Neural cell (in vitro differentiated cells): ENCODE measurements around the gene ENHO. TPM values are rescaled to one million over a fixed set of nuclear protein-coding genes. Genes with fewer than 3 reads are reported as not detected.

Experiments used
- H2AFZ ChIP-seq: fragments of 200-600, 300-800 bp; sonication (generic), shearing (Covaris generic); 2 replicates; pipeline ENCODE4 v1.6.0; 2014; ENCODE audit warnings: low read depth, mild to moderate bottlenecking, antibody characterized with exemption, low read length, moderate library complexity
- H3F3A ChIP-seq: fragments of 200-600 bp; shearing (Covaris generic); 2 replicates; pipeline ENCODE4 v1.6.1; 2016; ENCODE audit warnings: mild to moderate bottlenecking, moderate library complexity, mixed read lengths, antibody characterized with exemption, low read length; ENCODE audit not compliant: insufficient read depth, poor library complexity, severe bottlenecking
- H3K27ac ChIP-seq: fragments of 200-600, 300-800 bp; sonication (generic), shearing (Covaris generic); 2 replicates; pipeline ENCODE4 v1.5.1; 2014; ENCODE audit warnings: mild to moderate bottlenecking, low read length, moderate library complexity
- H3K27me3 ChIP-seq: fragments of 300-800, 200-600 bp; sonication (generic), shearing (Covaris generic); 2 replicates; pipeline ENCODE4 v1.6.0; 2014; ENCODE audit warnings: mild to moderate bottlenecking, low read depth, low read length, moderate library complexity; ENCODE audit not compliant: insufficient read depth
- H3K36me3 ChIP-seq: fragments of 300-800, 200-600 bp; sonication (generic), shearing (Covaris generic); 2 replicates; pipeline ENCODE4 v1.5.1; 2014; ENCODE audit warnings: mild to moderate bottlenecking, antibody characterized with exemption, low read length, moderate library complexity; ENCODE audit not compliant: insufficient read depth
- H3K4me2 ChIP-seq: fragments of 300-800, 200-600 bp; sonication (generic), shearing (Covaris generic); 2 replicates; pipeline ENCODE4 v1.6.0; 2014; ENCODE audit warnings: mild to moderate bottlenecking, low read length
- H3K4me3 ChIP-seq: fragments of 300-800, 200-600 bp; sonication (generic), shearing (Covaris generic); 2 replicates; pipeline ENCODE4 v1.5.1; 2014; ENCODE audit warnings: mild to moderate bottlenecking, low read length, moderate library complexity
- H3K79me2 ChIP-seq: fragments of 200-600 bp; shearing (Covaris generic); replicated peaks from 2 replicates; pipeline ENCODE4 v1.6.0; 2014; ENCODE audit warnings: mild to moderate bottlenecking, low read length, moderate library complexity; ENCODE audit not compliant: insufficient read depth
- H3K9ac ChIP-seq: fragments of 300-800, 200-600 bp; sonication (generic), shearing (Covaris generic); 2 replicates; pipeline ENCODE4 v1.6.1; 2016; ENCODE audit warnings: mild to moderate bottlenecking, low read length, mixed read lengths
- H3K9me2 ChIP-seq: fragments of 200-600 bp; shearing (Covaris generic); 2 replicates; pipeline ENCODE4 v1.6.1; 2016; ENCODE audit warnings: mild to moderate bottlenecking, low read length, mixed read lengths; ENCODE audit not compliant: insufficient read depth
- H3K9me3 ChIP-seq: fragments of 200-600, 300-800 bp; sonication (generic), shearing (Covaris generic); 2 replicates; pipeline ENCODE4 v1.6.1; 2016; ENCODE audit warnings: mild to moderate bottlenecking, mixed run types, low read length, moderate library complexity, mixed read lengths
- H4K20me1 ChIP-seq: fragments of 200-600 bp; shearing (Covaris generic); 2 replicates; pipeline ENCODE4 v1.6.1; 2016; ENCODE audit warnings: mild to moderate bottlenecking, mixed run types; ENCODE audit not compliant: insufficient read depth
- CTCF ChIP-seq: fragments of 450-650 bp; IDR thresholded peaks from 2 replicates; pipeline ENCODE4 v1.5.1; 2014; ENCODE audit warnings: antibody characterized with exemption, mild to moderate bottlenecking, moderate library complexity; ENCODE audit not compliant: poor library complexity, severe bottlenecking
- EP300 ChIP-seq: fragments of 450-650 bp; conservative IDR thresholded peaks from 2 replicates; pipeline ENCODE4 v1.6.1; 2014; ENCODE audit warnings: antibody characterized with exemption, mild to moderate bottlenecking, moderate library complexity; ENCODE audit not compliant: poor library complexity, severe bottlenecking
- EZH2 ChIP-seq: fragments of 200-600, 300-800 bp; shearing (Covaris generic), sonication (generic); IDR thresholded peaks from 2 replicates; pipeline ENCODE4 v1.6.1; 2014; ENCODE audit warnings: antibody characterized with exemption, low read length, borderline replicate concordance, mild to moderate bottlenecking; ENCODE audit not compliant: insufficient read depth, poor library complexity, severe bottlenecking
- MXI1 ChIP-seq: fragments of 450-650 bp; conservative IDR thresholded peaks from 2 replicates; pipeline ENCODE4 v1.6.1; 2014; ENCODE audit warnings: antibody characterized with exemption, mild to moderate bottlenecking; ENCODE audit not compliant: poor library complexity, severe bottlenecking
- POLR2AphosphoS5 ChIP-seq: IDR thresholded peaks from 2 replicates; pipeline ENCODE4 v1.6.1; 2012
- RAD21 ChIP-seq: fragments of 450-650 bp; conservative IDR thresholded peaks from 2 replicates; pipeline ENCODE4 v1.6.1; 2014; ENCODE audit warnings: antibody characterized with exemption, mild to moderate bottlenecking, moderate library complexity
- SMC3 ChIP-seq: fragments of 450-650 bp; conservative IDR thresholded peaks from 2 replicates; pipeline ENCODE4 v1.6.1; 2014; ENCODE audit warnings: antibody characterized with exemption, mild to moderate bottlenecking, moderate library complexity; ENCODE audit not compliant: poor library complexity
- TAF1 ChIP-seq: IDR thresholded peaks from 2 replicates; pipeline ENCODE4 v1.6.1; 2012; ENCODE audit warnings: low read depth
- polyA plus RNA-seq: library from polyadenylated mRNA; depleted of rRNA; stranded (reverse); fragments of >200 nt; gene quantifications from 2 replicates; pipeline ENCODE4 v1.2.3, GENCODE V29; 2014
- TF ChIP-seq, protein P1 (sequence below): IDR thresholded peaks from 2 replicates; pipeline ENCODE4 v1.6.1; 2012; ENCODE audit warnings: borderline replicate concordance

The ENHO gene
- polyA plus RNA-seq, 1 donor from 2014 or later, result 172 TPM

- Histone ChIP-seq H3K9me3 (no peaks in the 10 kb centered on the region), H4K20me1 (no peaks in the 10 kb centered on the region), H3K4me3 (no peak overlapping the region), H3K36me3 (peaks cover 8% of the 10 kb centered on the region), H3F3A (no peaks in the 10 kb centered on the region), H2AFZ (no peak overlapping the region), H3K27ac (no peak overlapping the region), H3K27me3 (no peaks in the 10 kb centered on the region), H3K4me2 (no peak overlapping the region), H3K9ac (no peak overlapping the region), H3K9me2 (no peaks in the 10 kb centered on the region), H3K79me2 (no peaks in the 10 kb centered on the region)
- TF ChIP-seq TAF1 (no peak), MXI1 (no peak), POLR2AphosphoS5 (no peak), CTCF (no peak)
Observed at GRCh38 chr9:34558364-34558763, 35.6 kb upstream of the ENHO start.

- H3F3A ChIP-seq, result no peaks in the 10 kb centered on the region
- TF ChIP-seq SMC3, result no peak
- no peak for TF ChIP-seq POLR2AphosphoS5
- TF ChIP-seq MXI1, result no peak
- no peak for TF ChIP-seq RAD21
- no peak for TF ChIP-seq CTCF
- TF ChIP-seq, protein P1, sequence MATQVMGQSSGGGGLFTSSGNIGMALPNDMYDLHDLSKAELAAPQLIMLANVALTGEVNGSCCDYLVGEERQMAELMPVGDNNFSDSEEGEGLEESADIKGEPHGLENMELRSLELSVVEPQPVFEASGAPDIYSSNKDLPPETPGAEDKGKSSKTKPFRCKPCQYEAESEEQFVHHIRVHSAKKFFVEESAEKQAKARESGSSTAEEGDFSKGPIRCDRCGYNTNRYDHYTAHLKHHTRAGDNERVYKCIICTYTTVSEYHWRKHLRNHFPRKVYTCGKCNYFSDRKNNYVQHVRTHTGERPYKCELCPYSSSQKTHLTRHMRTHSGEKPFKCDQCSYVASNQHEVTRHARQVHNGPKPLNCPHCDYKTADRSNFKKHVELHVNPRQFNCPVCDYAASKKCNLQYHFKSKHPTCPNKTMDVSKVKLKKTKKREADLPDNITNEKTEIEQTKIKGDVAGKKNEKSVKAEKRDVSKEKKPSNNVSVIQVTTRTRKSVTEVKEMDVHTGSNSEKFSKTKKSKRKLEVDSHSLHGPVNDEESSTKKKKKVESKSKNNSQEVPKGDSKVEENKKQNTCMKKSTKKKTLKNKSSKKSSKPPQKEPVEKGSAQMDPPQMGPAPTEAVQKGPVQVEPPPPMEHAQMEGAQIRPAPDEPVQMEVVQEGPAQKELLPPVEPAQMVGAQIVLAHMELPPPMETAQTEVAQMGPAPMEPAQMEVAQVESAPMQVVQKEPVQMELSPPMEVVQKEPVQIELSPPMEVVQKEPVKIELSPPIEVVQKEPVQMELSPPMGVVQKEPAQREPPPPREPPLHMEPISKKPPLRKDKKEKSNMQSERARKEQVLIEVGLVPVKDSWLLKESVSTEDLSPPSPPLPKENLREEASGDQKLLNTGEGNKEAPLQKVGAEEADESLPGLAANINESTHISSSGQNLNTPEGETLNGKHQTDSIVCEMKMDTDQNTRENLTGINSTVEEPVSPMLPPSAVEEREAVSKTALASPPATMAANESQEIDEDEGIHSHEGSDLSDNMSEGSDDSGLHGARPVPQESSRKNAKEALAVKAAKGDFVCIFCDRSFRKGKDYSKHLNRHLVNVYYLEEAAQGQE, result no peak
- TF ChIP-seq TAF1, result no peak
- TF ChIP-seq EZH2, result no peak
- no peak for TF ChIP-seq EP300
- H3K9me2 ChIP-seq, result no peaks in the 10 kb centered on the region
- peaks cover 8% of the 10 kb centered on the region for H3K36me3 ChIP-seq
- no peaks in the 10 kb centered on the region for H3K27me3 ChIP-seq
- no peak overlapping the region for H3K4me2 ChIP-seq
- no peak overlapping the region for H3K27ac ChIP-seq
- H3K9ac ChIP-seq, result no peak overlapping the region
- H3K9me3 ChIP-seq, result no peaks in the 10 kb centered on the region
- H4K20me1 ChIP-seq, result no peaks in the 10 kb centered on the region
- H3K4me3 ChIP-seq, result no peak overlapping the region
- H2AFZ ChIP-seq, result no peak overlapping the region
- H3K79me2 ChIP-seq, result no peaks in the 10 kb centered on the region
Observed at GRCh38 chr9:34557426-34558321, 34.9 kb upstream of the ENHO start.
